GM18526 (cell line): ENCODE measurements around the gene DAB2IP.

Source experiments
- POLR2A ChIP-seq: IDR thresholded peaks from 3 replicates; pipeline ENCODE4 v1.6.1; 2011; ENCODE audit not compliant: insufficient read length; ENCODE audit errors: extremely low read depth

The DAB2IP gene

GRCh38 chr9:121651295-121652020 is at the start of gene DAB2IP:
DAB2IP (plus strand) TSS chr9:121651634; CDS start chr9:121651776, 142 bp downstream.
- no peak for TF ChIP-seq POLR2A

DNA sequence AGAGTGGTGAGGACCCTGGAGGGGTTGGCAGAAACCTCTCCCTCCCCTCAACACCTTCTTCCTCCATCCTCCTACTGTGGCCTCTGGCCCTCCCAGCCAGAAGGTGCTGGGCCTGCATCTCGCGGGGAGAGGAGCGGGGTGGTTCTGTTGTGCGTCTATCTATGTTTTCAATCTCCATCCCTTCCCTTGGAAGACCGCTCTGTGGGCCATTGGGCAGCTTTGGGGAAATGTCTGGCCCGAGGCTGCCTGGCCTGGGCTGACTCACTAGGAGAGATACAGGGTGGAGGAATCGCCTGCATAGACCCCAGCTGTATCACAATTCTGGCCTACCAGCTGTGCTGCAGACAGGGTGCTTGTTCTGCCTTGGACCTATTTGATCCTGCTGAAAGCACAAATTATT is 48.4 kb upstream of the DAB2IP start:
- TF ChIP-seq POLR2A = no peak

GRCh38 chr9:121604242-121604641 is 47.2 kb upstream of the DAB2IP start:
- TF ChIP-seq POLR2A = no peak

- no peak for TF ChIP-seq POLR2A
Observed at GRCh38 chr9:121604654-121605053, 46.8 kb upstream of the DAB2IP start.

DNA sequence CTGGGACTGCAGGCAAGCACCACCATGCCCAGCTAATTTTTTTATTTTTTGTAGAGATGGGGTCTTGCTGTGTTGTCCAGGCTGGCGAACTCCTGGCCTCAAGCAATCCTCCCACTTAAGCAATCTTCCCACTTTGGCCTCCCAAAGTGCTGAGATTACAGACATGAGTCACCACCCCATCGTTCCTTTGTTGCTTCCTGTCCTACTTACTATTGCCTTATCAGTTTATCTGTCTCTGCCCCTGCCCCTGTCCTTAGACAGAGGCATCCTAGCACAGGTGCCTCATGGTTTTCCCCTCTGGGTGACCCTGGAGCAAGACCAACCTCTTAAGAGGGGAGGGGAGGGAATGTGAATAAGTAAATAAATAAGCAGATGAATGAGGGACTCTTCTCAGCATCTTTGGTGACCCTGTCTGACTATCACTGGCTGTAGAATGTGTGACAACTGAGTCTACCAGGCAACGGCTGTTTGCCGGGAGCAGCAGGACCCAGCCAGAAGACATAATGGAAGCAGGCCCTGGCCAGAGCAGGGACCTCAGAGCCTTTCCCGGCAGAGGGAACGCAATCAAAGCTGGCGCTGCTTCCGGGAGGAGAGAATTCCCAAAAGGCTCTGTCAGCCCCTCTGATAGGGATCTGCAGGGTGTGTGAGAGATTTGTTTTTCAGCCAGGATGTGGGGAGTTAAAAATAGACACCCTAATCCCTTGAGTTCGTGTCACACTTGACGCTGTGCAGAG is 43.8 kb upstream of the DAB2IP start:
- TF ChIP-seq POLR2A = no peak

DNA sequence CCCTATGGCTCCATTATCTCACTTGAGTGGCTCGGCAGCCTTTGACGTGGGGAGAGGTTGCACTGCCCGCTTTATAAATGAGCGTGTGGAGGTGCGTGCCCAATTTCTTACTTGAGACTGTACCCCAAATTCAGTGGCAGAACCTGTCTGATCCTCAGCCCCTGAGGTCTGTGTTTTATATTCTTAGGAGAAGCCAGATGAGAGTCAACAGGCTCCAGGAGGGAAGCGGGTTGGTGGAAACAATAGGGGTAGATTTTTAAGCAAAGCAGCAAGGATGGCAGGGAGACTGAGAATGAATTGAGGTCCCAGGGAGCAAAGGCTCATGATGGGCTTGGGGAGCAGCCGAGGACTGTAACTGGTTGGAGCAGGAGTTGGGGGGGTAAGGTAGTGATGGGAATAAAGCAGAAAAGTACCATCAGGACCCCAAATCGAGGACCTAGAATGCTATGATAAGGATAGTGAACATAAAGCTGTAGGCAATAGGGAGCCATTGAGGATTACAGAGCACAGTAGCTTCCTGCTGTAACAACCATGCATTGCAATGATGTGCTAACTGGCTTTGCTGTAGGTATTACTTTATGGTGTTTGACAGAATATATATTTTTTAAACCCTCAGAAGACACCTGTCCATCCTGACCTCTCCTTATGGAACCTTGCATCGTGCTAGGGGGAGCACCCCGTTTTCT is 43.1 kb upstream of the DAB2IP start:
- no peak for TF ChIP-seq POLR2A

DNA sequence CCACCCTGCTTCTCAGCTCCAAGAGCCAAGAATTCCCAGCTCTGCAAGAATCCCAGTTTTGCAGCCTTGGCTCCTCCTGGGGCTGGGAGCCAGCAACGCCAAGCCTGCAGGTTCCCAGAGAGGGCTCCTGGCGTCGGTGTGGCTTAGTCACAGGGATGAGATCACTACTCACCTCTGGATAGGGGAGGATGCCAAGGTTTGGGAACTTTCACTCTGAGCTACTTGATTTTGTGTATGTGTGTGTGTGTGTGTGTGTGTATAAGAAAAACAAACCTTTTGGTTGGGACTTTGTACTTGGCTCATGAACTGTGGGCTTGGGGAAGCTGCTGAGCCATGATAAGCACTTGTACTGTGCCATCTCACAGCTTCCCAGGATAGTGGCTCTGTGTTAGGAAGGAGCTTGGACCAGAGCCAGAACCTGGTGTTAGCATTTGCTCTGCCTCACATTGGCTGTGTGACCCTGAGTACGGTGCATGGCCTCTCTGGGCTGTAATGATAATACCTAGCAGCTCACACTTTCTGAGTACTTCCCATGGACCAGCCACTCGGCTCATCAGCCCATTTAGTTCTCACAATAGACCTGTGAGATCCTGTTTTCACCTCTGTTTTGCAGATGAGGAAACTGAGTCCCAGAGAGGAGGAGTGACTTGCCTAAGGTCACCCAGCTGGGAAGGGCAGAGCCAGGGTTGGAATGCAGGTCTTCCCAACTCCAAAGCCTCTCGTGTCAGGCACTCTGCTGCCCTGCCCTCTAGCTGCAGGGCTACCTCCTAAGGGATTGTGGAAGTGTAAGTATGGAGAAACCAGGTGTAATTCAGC is 41.4 kb upstream of the DAB2IP start:
- TF ChIP-seq POLR2A = no peak

DNA sequence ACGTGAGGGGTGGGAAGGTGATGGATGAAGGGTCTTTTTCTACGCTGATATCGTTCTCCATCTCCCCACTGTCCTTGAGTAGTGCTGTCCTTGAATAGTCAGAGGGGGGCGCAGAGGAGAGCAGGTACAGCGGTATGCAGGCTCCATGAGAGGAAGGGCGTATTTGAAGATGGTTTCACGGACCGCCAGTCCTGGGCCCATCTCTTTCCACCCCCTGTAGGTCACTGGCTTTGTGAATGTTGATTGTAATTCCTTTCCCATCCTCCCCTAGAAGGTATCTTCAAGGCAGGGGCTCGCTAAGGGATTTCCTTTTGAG is 40.8 kb upstream of the DAB2IP start:
- no peak for TF ChIP-seq POLR2A

DNA sequence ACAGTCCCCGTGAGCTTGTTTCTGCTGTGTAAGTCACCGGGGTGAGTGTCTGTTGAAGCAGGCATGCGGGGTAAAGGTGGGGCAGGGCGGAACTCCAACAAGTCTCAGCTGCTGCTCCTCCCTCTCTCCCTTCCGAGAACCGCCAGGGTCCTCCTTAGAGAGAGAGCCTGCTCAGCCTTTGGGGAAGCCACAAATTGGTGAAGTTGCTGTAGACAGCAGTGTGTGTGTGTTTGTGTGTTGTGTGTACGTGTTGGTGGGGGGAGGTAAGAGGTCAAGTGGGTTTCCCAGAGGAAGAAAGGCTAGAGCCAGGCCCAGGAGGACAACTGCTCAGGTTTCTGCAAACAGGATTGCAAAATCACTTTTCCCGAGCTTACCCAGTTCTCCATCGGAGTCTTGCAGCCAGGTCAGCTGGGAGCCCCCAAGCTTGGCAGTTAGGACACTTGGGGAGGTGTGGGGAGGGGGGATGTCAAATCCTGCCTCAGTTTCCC is 38.9 kb upstream of the DAB2IP start:
- TF ChIP-seq POLR2A = no peak

DNA sequence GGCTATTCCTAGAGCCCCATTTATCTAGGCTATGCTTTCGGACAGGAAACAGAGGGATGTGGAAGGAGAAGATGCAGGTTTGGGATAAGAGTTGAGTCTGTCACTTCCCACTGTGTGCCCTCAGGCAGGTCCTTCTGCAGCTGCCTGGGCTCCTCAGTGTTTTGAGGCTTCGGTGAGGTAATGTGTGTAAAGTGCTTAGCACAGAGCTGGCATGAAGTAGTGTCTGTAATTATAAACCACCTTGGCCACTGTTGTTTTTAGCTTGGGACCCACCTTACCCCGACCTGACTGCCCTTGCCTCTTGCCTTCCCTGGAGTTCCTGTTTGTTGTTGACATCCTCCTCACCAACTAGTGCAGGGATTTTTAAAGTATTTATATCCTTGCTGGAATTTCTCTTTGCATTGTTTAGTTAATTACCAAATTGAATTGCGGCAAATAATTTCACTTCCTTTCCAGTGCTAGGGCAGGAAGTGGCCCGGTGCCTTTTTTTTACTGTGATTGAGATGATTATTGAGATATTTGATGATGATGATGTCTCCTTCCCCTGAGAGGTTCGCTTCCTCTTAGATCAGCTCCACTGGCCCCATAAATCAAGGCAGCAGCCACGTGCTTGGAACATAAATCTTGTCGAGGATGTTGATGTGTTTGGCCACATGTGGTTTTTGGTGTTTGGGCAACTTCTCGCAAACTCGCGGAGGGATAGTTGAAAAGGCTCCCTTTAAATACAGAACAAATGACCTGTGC is 38.3 kb upstream of the DAB2IP start:
- TF ChIP-seq POLR2A = no peak

- TF ChIP-seq POLR2A = no peak
Observed at GRCh38 chr9:121616123-121616755, 35.2 kb upstream of the DAB2IP start.

- TF ChIP-seq POLR2A = no peak
Observed at GRCh38 chr9:121618504-121618903, 32.9 kb upstream of the DAB2IP start.

- no peak for TF ChIP-seq POLR2A
Observed at GRCh38 chr9:121619545-121620324, 31.7 kb upstream of the DAB2IP start.

GRCh38 chr9:121620325-121620673 is 31.1 kb upstream of the DAB2IP start:
- no peak for TF ChIP-seq POLR2A
